GM19240 (cell line): ENCODE measurements around the gene AMBRA1.

Experiments used
- DNase-seq: peaks from one replicate; pipeline ENCODE4 v3.0.0; 2011; ENCODE audit warnings: low spot score; ENCODE audit not compliant: insufficient read length

The AMBRA1 gene

GRCh38 chr11:46370253-46370652, 223.6 kb downstream of the AMBRA1 start:
- no peak for DNase-seq

- DNase-seq, result no peak
These were observed 224.2 kb downstream of the AMBRA1 start for GRCh38 chr11:46369458-46370152.

- no peak for DNase-seq
These were observed 225.9 kb downstream of the AMBRA1 start for GRCh38 chr11:46367916-46368267.

GRCh38 chr11:46367244-46367915, 226.4 kb downstream of the AMBRA1 start:
- DNase-seq, result no peak

GRCh38 chr11:46366661-46367161, 227.1 kb downstream of the AMBRA1 start:
- DNase-seq, result no peak

GRCh38 chr11:46366260-46366659, 227.6 kb downstream of the AMBRA1 start:
- DNase-seq, result no peak

GRCh38 chr11:46364791-46365190, 229.0 kb downstream of the AMBRA1 start:
- DNase-seq, result no peak

- no peak for DNase-seq
These were observed 229.8 kb downstream of the AMBRA1 start for GRCh38 chr11:46364056-46364455.

GRCh38 chr11:46363455-46364005, 230.3 kb downstream of the AMBRA1 start:
- no peak for DNase-seq

- no peak for DNase-seq
These were observed 230.8 kb downstream of the AMBRA1 start for GRCh38 chr11:46363031-46363407.

GRCh38 chr11:46362156-46363030, 231.4 kb downstream of the AMBRA1 start:
- no peak for DNase-seq

- DNase-seq, result peak; percentile 97
These were observed 232.3 kb downstream of the AMBRA1 start for GRCh38 chr11:46361283-46362155.

GRCh38 chr11:46360878-46361277, 232.9 kb downstream of the AMBRA1 start:
- no peak for DNase-seq

- no peak for DNase-seq
These were observed 233.9 kb downstream of the AMBRA1 start for GRCh38 chr11:46359953-46360352.

GRCh38 chr11:46357483-46357936, 236.3 kb downstream of the AMBRA1 start:
- no peak for DNase-seq

- no peak for DNase-seq
These were observed 236.8 kb downstream of the AMBRA1 start for GRCh38 chr11:46356924-46357482.

- DNase-seq, result no peak
These were observed 240.1 kb downstream of the AMBRA1 start for GRCh38 chr11:46353698-46354097.

GRCh38 chr11:46352063-46352841, 241.6 kb downstream of the AMBRA1 start:
- no peak for DNase-seq

GRCh38 chr11:46351606-46352005, 242.2 kb downstream of the AMBRA1 start:
- DNase-seq, result no peak

GRCh38 chr11:46351148-46351547, 242.7 kb downstream of the AMBRA1 start:
- DNase-seq, result no peak
